PC-3 (cell line): ENCODE measurements around the gene SYTL1. TPM values are rescaled to one million over a fixed set of nuclear protein-coding genes. Genes with fewer than 3 reads are reported as not detected.
A peak's percentile ranks its signal among the peaks of the same experiment; 100 is the strongest.

Experiments used
- ATAC-seq: fragments of 200-7000 bp; cut with Tn5 transposase; 2 replicates; pipeline ENCODE4 v1.9.1; 2020; ENCODE audit warnings: mild to moderate bottlenecking, moderate library complexity
- BruUV-seq: library from RNA; stranded (reverse); fragments of 400-500 nt; replicated peaks from 2 replicates; lab custom pipeline; 2021; lab: Mats Ljungman, UMichigan
- CTCF ChIA-PET: fragments of 300-600 bp; sonication (Branson Sonifier 250); formaldehyde crosslinking; loops from one replicate; lab custom pipeline; 2022; ENCODE audit warnings: antibody characterized with exemption; lab: Charles Lee
- POLR2A ChIA-PET: fragments of 300-600 bp; sonication (Branson Sonifier 250); formaldehyde crosslinking; loops from one replicate; lab custom pipeline; 2022; ENCODE audit warnings: antibody characterized with exemption; ENCODE audit not compliant: unreplicated experiment; lab: Charles Lee
- DNase-seq: peaks from one replicate; pipeline ENCODE4 v3.0.0-alpha.2; 2015
- H2AFZ ChIP-seq: fragments of 300-600 bp; sonication (generic); 2 replicates; pipeline ENCODE4 v1.6.0; 2016; ENCODE audit warnings: antibody characterized with exemption, low read length
- H3F3A ChIP-seq: fragments of 300-600 bp; sonication (generic); one replicate; pipeline ENCODE4 v1.6.0; 2017; ENCODE audit warnings: antibody characterized with exemption, low read length, control low read depth, mild to moderate bottlenecking; ENCODE audit not compliant: unreplicated experiment
- H3K27ac ChIP-seq: fragments of 300-600 bp; sonication (generic); 2 replicates; pipeline ENCODE4 v1.5.1; 2016; ENCODE audit warnings: mild to moderate bottlenecking, low read length
- H3K27me3 ChIP-seq: fragments of 300-600 bp; sonication (generic); 2 replicates; pipeline ENCODE4 v1.6.1; 2016; ENCODE audit warnings: low read length, mixed read lengths
- H3K36me3 ChIP-seq: fragments of 300-600 bp; sonication (generic); 2 replicates; pipeline ENCODE4 v1.6.1; 2016; ENCODE audit warnings: low read depth, mixed run types, low read length, mixed read lengths
- H3K4me1 ChIP-seq: fragments of 300-600 bp; sonication (generic); 2 replicates; pipeline ENCODE4 v1.5.1; 2016; ENCODE audit warnings: low read length; ENCODE audit not compliant: insufficient read depth
- H3K4me2 ChIP-seq: fragments of 300-600 bp; sonication (generic); 2 replicates; pipeline ENCODE4 v1.6.0; 2016; ENCODE audit warnings: low read length
- H3K4me3 ChIP-seq: fragments of 300-600 bp; sonication (generic); 2 replicates; pipeline ENCODE4 v1.5.1; 2016; ENCODE audit warnings: mild to moderate bottlenecking, low read length, mixed read lengths
- H3K79me2 ChIP-seq: fragments of 300-600 bp; sonication (generic); 2 replicates; pipeline ENCODE4 v1.6.1; 2017; ENCODE audit warnings: low read length, mixed read lengths
- H3K9ac ChIP-seq: fragments of 300-600 bp; sonication (generic); 2 replicates; pipeline ENCODE4 v1.6.0; 2016; ENCODE audit warnings: mild to moderate bottlenecking, low read length
- H3K9me2 ChIP-seq: fragments of 300-600 bp; sonication (generic); replicated peaks from 2 replicates; pipeline ENCODE4 v1.6.1; 2016; ENCODE audit warnings: mixed run types, low read length, mixed read lengths
- H3K9me3 ChIP-seq: fragments of 300-600 bp; sonication (generic); 2 replicates; pipeline ENCODE4 v1.6.1; 2016; ENCODE audit warnings: low read length, mixed read lengths
- H4K20me1 ChIP-seq: fragments of 300-600 bp; sonication (generic); 2 replicates; pipeline ENCODE4 v1.6.1; 2016; ENCODE audit warnings: low read length, mixed read lengths
- CTCF ChIP-seq: fragments of 300-600 bp; sonication (generic); conservative IDR thresholded peaks from 2 replicates; pipeline ENCODE4 v1.5.1; 2017; ENCODE audit warnings: antibody characterized with exemption, low read depth, mild to moderate bottlenecking, low read length
- EZH2 ChIP-seq: fragments of 300-600 bp; sonication (generic); IDR thresholded peaks from one replicate; pipeline ENCODE4 v1.6.1; 2017; ENCODE audit warnings: antibody characterized with exemption, mild to moderate bottlenecking, low read length; ENCODE audit not compliant: unreplicated experiment
- EZH2phosphoT487 ChIP-seq: fragments of 300-600 bp; sonication (generic); IDR thresholded peaks from 2 replicates; pipeline ENCODE4 v1.6.1; 2018; ENCODE audit warnings: mild to moderate bottlenecking, antibody characterized with exemption, low read length, borderline replicate concordance
- intact Hi-C: fragments of 100-400 bp; cut with micrococcal nuclease; formaldehyde crosslinking; loops from 2 replicates; pipeline ENCODE4 v1.9.0; 2023
- total RNA-seq: library from RNA; depleted of rRNA; stranded (reverse); fragments of >200 nt; gene quantifications from 2 replicates; pipeline ENCODE4 v1.2.3, GENCODE V29; 2014

The SYTL1 gene
- total RNA-seq, 1 experiment from 2014 or later = 26.8 TPM

- ATAC-seq (peak; percentile 21), DNase-seq (peak; percentile 17)
- TF ChIP-seq CTCF (no peak), EZH2phosphoT487 (no peak), EZH2 (no peak)
- no peaks in the 10 kb centered on the region for H3K27me3 ChIP-seq
- H3K9me3 ChIP-seq = no peaks in the 10 kb centered on the region
- H3K79me2 ChIP-seq = peaks cover 9% of the 10 kb centered on the region
- H3K4me1 ChIP-seq = peaks cover 15% of the 10 kb centered on the region
- peaks cover 3% of the 10 kb centered on the region for H3F3A ChIP-seq
- no peak overlapping the region for H3K9ac ChIP-seq
- ChIA-PET CTCF (no interaction called here), POLR2A (interaction anchor here (0.6 kb wide), 3 partner anchors 92 to 432 kb away, joined by 3 read pairs; partner anchors contain the start of gene SLC9A1)
- H2AFZ ChIP-seq = no peak overlapping the region
- no peaks in the 10 kb centered on the region for H3K9me2 ChIP-seq
- H4K20me1 ChIP-seq = no peaks in the 10 kb centered on the region
- no peak overlapping the region for H3K27ac ChIP-seq
- no peak overlapping the region for H3K4me3 ChIP-seq
- no peaks in the 10 kb centered on the region for H3K36me3 ChIP-seq
- no peak overlapping the region for H3K4me2 ChIP-seq
- BruUV-seq = no TSS peak
- intact Hi-C loops = no loop called here
Observed at GRCh38 chr1:27398405-27399149, 56.8 kb downstream of the SYTL1 start.

- Histone ChIP-seq H3K4me2 (no peak overlapping the region), H3K27me3 (no peaks in the 10 kb centered on the region), H3K4me3 (no peak overlapping the region), H3K79me2 (peaks cover under 1% of the 10 kb centered on the region; the same call in 1 of the 2 replicates), H3K4me1 (peaks cover 11% of the 10 kb centered on the region), H3K9me2 (no peaks in the 10 kb centered on the region), H3K9me3 (no peaks in the 10 kb centered on the region), H4K20me1 (no peaks in the 10 kb centered on the region), H3K27ac (no peak overlapping the region), H3K36me3 (no peaks in the 10 kb centered on the region), H2AFZ (no peak overlapping the region), H3K9ac (no peak overlapping the region), H3F3A (peaks cover 3% of the 10 kb centered on the region)
- no TSS peak for BruUV-seq
- TF ChIP-seq EZH2phosphoT487 = no peak
- no peak for TF ChIP-seq EZH2
- no peak for TF ChIP-seq CTCF
- ATAC-seq = no peak
- ChIA-PET POLR2A (interaction anchor here (0.6 kb wide), 1 partner anchor 91 kb away, joined by 3 read pairs; no protein-coding TSS in a partner anchor), CTCF (no interaction called here)
- DNase-seq = no peak
- intact Hi-C loops = loop anchor here (5.0 kb wide), 1 partner anchor 263 kb away; no protein-coding TSS in a partner anchor
Observed at GRCh38 chr1:27399251-27400025, 57.6 kb downstream of the SYTL1 start.
